Heart left ventricle (tissue), 16 donors: Measurements from ENCODE around the gene GMCL1. TPM values are rescaled to one million over a fixed set of nuclear protein-coding genes. Genes with fewer than 3 reads are reported as not detected.
"Not testable (repeated sequence)": the region's sequence is repeated elsewhere in the genome, so short reads cannot be mapped to it uniquely, and the experiment has no call there.

Experiments
- ATAC-seq, 4 donors: fragments of 200-7000 bp; cut with Tn5 transposase; one replicate each; pipeline ENCODE4 v1.9.1; 2020 to 2022; ENCODE audit warnings: moderate library complexity in 4 of 4, mild to moderate bottlenecking in 3 of 4, moderate number of reproducible peaks in 1 of 4
- DNase-seq, 5 donors: peaks; one replicate each; pipeline ENCODE4 v3.0.0-alpha.2; 2020
- H3K27ac ChIP-seq, 12 donors: fragments of 200-600 bp; sonication (generic) in 4 of 12; one replicate each; pipeline versions ENCODE4 v1.5.0 to v1.8.0; 2016 to 2022; ENCODE audit warnings: mild to moderate bottlenecking in 2 of 12
- H3K27me3 ChIP-seq, 9 donors: fragments of 200-600 bp; sonication (generic) in 2 of 9; one replicate each; pipeline versions ENCODE4 v1.5.1 to v1.8.0; 2016 to 2022; ENCODE audit warnings: mild to moderate bottlenecking in 3 of 9
- H3K36me3 ChIP-seq, 9 donors: fragments of 200-600 bp; sonication (generic) in 2 of 9; one replicate each; pipeline versions ENCODE4 v1.5.0 to v1.8.0; 2018 to 2022; ENCODE audit warnings: mild to moderate bottlenecking in 2 of 9
- H3K4me1 ChIP-seq, 12 donors: fragments of 200-600 bp; sonication (generic) in 4 of 12; one replicate each; pipeline versions ENCODE4 v1.5.0 to v1.8.0; 2016 to 2022; ENCODE audit warnings: mild to moderate bottlenecking in 3 of 12
- H3K4me3 ChIP-seq, 12 donors: fragments of 200-600 bp; sonication (generic) in 4 of 12; one replicate each; pipeline versions ENCODE4 v1.5.0 to v1.8.0; 2017 to 2022; ENCODE audit warnings: mild to moderate bottlenecking in 9 of 12, moderate library complexity in 4 of 12
- H3K9me3 ChIP-seq, 12 donors: fragments of 200-600 bp; sonication (generic) in 4 of 12; one replicate each; pipeline versions ENCODE4 v1.5.0 to v1.8.0; 2016 to 2022; ENCODE audit warnings: mild to moderate bottlenecking in 1 of 12
- CTCF ChIP-seq, 12 donors: fragments of 200-600 bp; sonication (generic) in 4 of 12; IDR thresholded peaks; one replicate each; pipeline versions ENCODE4 v1.5.0 to v1.8.0; 2018 to 2022; ENCODE audit warnings: antibody characterized with exemption in 12 of 12, mild to moderate bottlenecking in 5 of 12
- POLR2A ChIP-seq, 2 donors: fragments of 450-650 bp; IDR thresholded peaks; one replicate each; pipeline ENCODE4 v1.6.1; 2017; ENCODE audit warnings: antibody characterized with exemption in 2 of 2, mild to moderate bottlenecking in 2 of 2, moderate library complexity in 2 of 2
- WGBS, 4 donors: extraction: QIAGEN DNeasy Blood & Tissue Kit in 2 of 4; methylation state at CpG; one replicate each; pipeline versions ENCODE4 v1.1.5 to v1.1.7; 2013 to 2018; 5-methylcytosine and 5-hydroxymethylcytosine counted together
- intact Hi-C, 10 donors: fragments of 100-400 bp; cut with DNase I; formaldehyde crosslinking; loops; one replicate each; pipeline versions ENCODE4 v1.11.1 to v1.14.2; 2022
- polyA plus RNA-seq, 2 donors: library from polyadenylated mRNA; stranded (reverse); fragments of 200-250 nt; gene quantifications; one replicate each; pipeline ENCODE4 v1.2.3, GENCODE V29; 2013
- total RNA-seq, 9 donors: library from RNA; depleted of rRNA in 2 of 9; stranded (reverse); fragments of >200 nt in 2 of 9; fragmentation: NEBNext Ultra II Directional in 3 of 9; extraction: Animal tissue kit (Norgen Biotek cat#: 25700) in 3 of 9; gene quantifications; one replicate each; pipeline versions ENCODE4 v1.1.0 to v1.2.4, GENCODE V29; 2016 to 2023
- donor health status: ischemic (EF 13 %, LVEDD 7.1; RV severe dilation, severe dysfunction).
- donor health status: healthy with polysubstance abuse.
- donor health status: DM: no; HTN: yes; CAD: no.
- donor health status: DM: no; HTN: no; CAD: no.
- donor health status: ischemic (EF 25% LVEDD 6.9; RV normal size, moderate dysfunction).
- donor health status: ischemic (EF 25% LVEDD 5.7; RV mildly dilated, moderate dysfunction).
- donor health status: healthy.
- donor health status: DM: yes; HTN: yes; CAD: no.
- donor health status: ischemic (EF 35%, LVEDD 5.7; RV mildly dilated, moderate dysfunction).
- donor health status: nonischemic (EF 11% LVEDD 7.7; RV severe dilation, severe dysfunction).
- donor health status: DM: yes; HTN: yes; CAD: no.
- donor health status: PGD.
- donor health status: ischemic (EF 29% LVEDD 5.4; RV normal size, mild dysfunction).
- donor health status: nonischemic (EF 23%, LVEDD 6.1; RV moderate dilation, normal function).

GMCL1 gene
- total and polyA plus RNA-seq, 11 donors: 1.8 to 7.2 (median 5.0) TPM

DNA sequence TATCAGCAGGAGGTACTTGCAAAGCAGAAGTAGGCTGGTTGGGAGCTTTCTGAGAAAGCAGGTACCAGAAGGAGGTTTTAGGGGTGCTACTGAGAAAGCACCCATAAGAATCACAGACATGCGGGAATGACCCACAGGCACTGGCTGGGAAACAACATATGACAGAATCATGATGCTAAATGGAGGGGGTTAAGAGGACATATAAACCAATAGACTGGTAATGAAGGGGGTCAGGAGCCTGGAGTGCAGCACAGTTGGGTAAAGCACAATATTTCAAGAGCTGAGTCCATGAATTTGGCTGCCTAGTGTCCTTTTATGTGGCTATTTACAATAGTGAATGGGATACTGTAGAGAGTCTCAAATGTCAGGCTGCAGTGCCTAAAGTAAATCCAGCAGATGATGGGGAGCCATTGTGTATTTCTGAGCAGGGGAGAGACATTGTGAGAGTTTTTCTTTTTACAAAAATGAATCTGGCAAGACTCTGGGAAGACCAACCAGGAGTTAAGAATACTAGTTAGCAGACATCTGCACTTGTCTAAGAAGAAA lies 27.6 kb upstream of the GMCL1 start:
- ATAC-seq (no peak), DNase-seq (no peak)
- H3K27ac ChIP-seq: no peak overlapping the region
- TF ChIP-seq POLR2A (IDR thresholded peaks at IDR 0.05) (no peak), CTCF (IDR thresholded peaks at IDR 0.05) (no peak)
- no peaks in the 10 kb centered on the region for H3K27me3 ChIP-seq
- intact Hi-C loops: no loop called here
- WGBS, 4 donors: 89 to 100% (median 95%) methylated on average over 1 of the region's 1 CpG
- peaks cover 0 to 30% (median 19%) of the 10 kb centered on the region in 12 donors for H3K4me1 ChIP-seq
- peaks cover 0 to 30% (median 25%) of the 10 kb centered on the region in 9 donors for H3K36me3 ChIP-seq
- H3K4me3 ChIP-seq: no peak overlapping the region
- H3K9me3 ChIP-seq: no peaks in the 10 kb centered on the region

GRCh38 chr2:69802781-69803367 lies 26.6 kb upstream of the GMCL1 start:
- H3K9me3 ChIP-seq, H3K27ac ChIP-seq, H3K4me3 ChIP-seq, DNase-seq, intact Hi-C loops, H3K27me3 ChIP-seq, ATAC-seq: not testable (repeated sequence)
- WGBS, 4 donors: 85 to 97% (median 95%) methylated on average over 4 of the region's 4 CpGs
- peaks cover 0 to 41% (median 35%) of the 10 kb centered on the region in 9 donors for H3K36me3 ChIP-seq
- peaks cover 0 to 26% (median 15%) of the 10 kb centered on the region in 12 donors for H3K4me1 ChIP-seq

DNA sequence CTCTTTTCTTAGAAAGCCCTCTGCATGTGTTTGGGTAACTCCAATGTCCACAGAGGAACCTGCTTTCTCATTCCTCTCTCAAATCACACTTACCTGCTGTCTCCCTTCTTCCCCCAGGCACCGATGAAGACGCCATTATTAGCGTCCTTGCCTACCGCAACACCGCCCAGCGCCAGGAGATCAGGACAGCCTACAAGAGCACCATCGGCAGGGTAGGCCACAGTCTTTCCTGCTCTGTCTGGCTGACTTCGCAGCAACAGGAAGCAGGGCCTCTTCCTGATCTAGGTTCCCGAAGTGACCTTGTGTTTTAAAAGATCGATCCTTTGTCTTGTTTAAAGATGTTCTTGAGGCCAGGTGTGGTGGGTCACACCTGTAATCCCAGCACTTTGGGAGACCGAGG lies 25.0 kb upstream of the GMCL1 start:
- no peaks in the 10 kb centered on the region for H3K27me3 ChIP-seq
- DNase-seq (no peak), ATAC-seq (no peak)
- intact Hi-C loops: no loop called here
- H3K4me3 ChIP-seq: no peak overlapping the region
- no peaks in the 10 kb centered on the region for H3K9me3 ChIP-seq
- H3K4me1 ChIP-seq: peaks cover 0 to 11% (median 2%) of the 10 kb centered on the region in 12 donors
- peaks cover 0 to 56% (median 50%) of the 10 kb centered on the region in 9 donors for H3K36me3 ChIP-seq
- 70 to 91% (median 77%) methylated on average over 11 of the region's 11 CpGs for WGBS, 4 donors
- H3K27ac ChIP-seq: no peak overlapping the region
- TF ChIP-seq CTCF (IDR thresholded peaks at IDR 0.05) (no peak), POLR2A (IDR thresholded peaks at IDR 0.05) (no peak)

- WGBS, 4 donors: 91 to 98% (median 94%) methylated on average over 1 of the region's 1 CpG
- intact Hi-C loops: no loop called here
Observed at GRCh38 chr2:69805887-69806286, 23.6 kb upstream of the GMCL1 start.

More at GRCh38 chr2:69805887-69806286, 23.6 kb upstream of the GMCL1 start:
- H3K36me3 ChIP-seq: peaks cover 0 to 71% (median 56%) of the 10 kb centered on the region in 9 donors
- TF ChIP-seq POLR2A (IDR thresholded peaks at IDR 0.05) (no peak), CTCF (IDR thresholded peaks at IDR 0.05) (no peak)
- no peaks in the 10 kb centered on the region for H3K9me3 ChIP-seq
- DNase-seq: no peak
- ATAC-seq: no peak
- H3K27me3 ChIP-seq: no peaks in the 10 kb centered on the region
- H3K4me1 ChIP-seq: peaks cover 0 to 6% (median 0%) of the 10 kb centered on the region in 12 donors
- no peak overlapping the region for H3K27ac ChIP-seq
- no peak overlapping the region for H3K4me3 ChIP-seq
